Cerebellar nuclear complex (tissue), 1 donor: ENCODE measurements around the gene STK24.

ENCODE experiments used
- DNase-seq, 2 experiments: peaks; one replicate each; lab custom pipeline; 2025; lab: John Stamatoyannopoulos, UW

Gene STK24

GRCh38 chr13:98556142-98556816, 20.6 kb downstream of the STK24 start:
- DNase-seq: no peak

- DNase-seq: no peak
Measured at GRCh38 chr13:98549728-98550317, 27.1 kb downstream of the STK24 start.

GRCh38 chr13:98549006-98549727, 27.7 kb downstream of the STK24 start:
- DNase-seq: no peak

- DNase-seq: no peak
Measured at GRCh38 chr13:98548230-98548629, 28.7 kb downstream of the STK24 start.

- DNase-seq: no peak
Measured at GRCh38 chr13:98547455-98547854, 29.5 kb downstream of the STK24 start.

- no peak for DNase-seq
Measured at GRCh38 chr13:98546402-98546801, 30.5 kb downstream of the STK24 start.

- DNase-seq: no peak
Measured at GRCh38 chr13:98544104-98544710, 32.7 kb downstream of the STK24 start.

- no peak for DNase-seq
Measured at GRCh38 chr13:98543378-98544103, 33.4 kb downstream of the STK24 start.

GRCh38 chr13:98542568-98543377, 34.1 kb downstream of the STK24 start:
- DNase-seq: no peak

- no peak for DNase-seq
Measured at GRCh38 chr13:98541701-98542203, 35.2 kb downstream of the STK24 start.

GRCh38 chr13:98541191-98541590, 35.7 kb downstream of the STK24 start:
- DNase-seq: no peak

- no peak for DNase-seq
Measured at GRCh38 chr13:98540476-98540875, 36.4 kb downstream of the STK24 start.

- no peak for DNase-seq
Measured at GRCh38 chr13:98539666-98540065, 37.2 kb downstream of the STK24 start.

- DNase-seq: no peak
Measured at GRCh38 chr13:98538876-98539275, 38.0 kb downstream of the STK24 start.

GRCh38 chr13:98537740-98538139, 39.2 kb downstream of the STK24 start:
- DNase-seq: no peak

- DNase-seq: no peak
Measured at GRCh38 chr13:98537306-98537705, 39.6 kb downstream of the STK24 start.

- DNase-seq: no peak
Measured at GRCh38 chr13:98536729-98537128, 40.2 kb downstream of the STK24 start.

- DNase-seq: no peak
Measured at GRCh38 chr13:98535501-98536354, 41.2 kb downstream of the STK24 start.

- no peak for DNase-seq
Measured at GRCh38 chr13:98534821-98535220, 42.1 kb downstream of the STK24 start.

- DNase-seq: no peak
Measured at GRCh38 chr13:98533912-98534311, 43.0 kb downstream of the STK24 start.
